Skeletal muscle tissue (tissue), 4 donors: ENCODE data around the gene SLC12A2. TPM values are rescaled to one million over a fixed set of nuclear protein-coding genes. Genes with fewer than 3 reads are reported as not detected.

Source experiments
- H3K27ac ChIP-seq: one replicate; pipeline ENCODE4 v1.7.0; 2013; ENCODE audit warnings: mild to moderate bottlenecking, low read depth, low read length, inconsistent platforms
- H3K27me3 ChIP-seq, 3 donors: one replicate each; pipeline ENCODE4 v1.7.0; 2013; ENCODE audit warnings: low read length in 3 of 3; ENCODE audit not compliant: control insufficient read depth in 3 of 3, insufficient read depth in 3 of 3
- H3K36me3 ChIP-seq, 3 donors: one replicate each; pipeline ENCODE4 v1.7.0; 2013; ENCODE audit warnings: low read length in 3 of 3; ENCODE audit not compliant: control insufficient read depth in 3 of 3, insufficient read depth in 3 of 3
- H3K4me1 ChIP-seq, 3 donors: one replicate each; pipeline ENCODE4 v1.7.0; 2013; ENCODE audit warnings: low read length in 3 of 3, mild to moderate bottlenecking in 3 of 3; ENCODE audit not compliant: control insufficient read depth in 3 of 3, insufficient read depth in 3 of 3
- H3K4me3 ChIP-seq, 3 donors: one replicate each; pipeline ENCODE4 v1.7.0; 2013; ENCODE audit warnings: low read length in 3 of 3
- H3K9ac ChIP-seq, 3 donors: one replicate each; pipeline ENCODE4 v1.7.0; 2013; ENCODE audit warnings: low read length in 3 of 3, mild to moderate bottlenecking in 3 of 3, moderate library complexity in 2 of 3, low read depth in 1 of 3
- H3K9me3 ChIP-seq, 3 donors: one replicate each; pipeline ENCODE4 v1.7.0; 2013; ENCODE audit warnings: low read length in 3 of 3; ENCODE audit not compliant: control insufficient read depth in 3 of 3
- total RNA-seq: library from RNA; depleted of rRNA; stranded (reverse); fragments of >200 nt; gene quantifications from one replicate; pipeline ENCODE4 v1.2.3, GENCODE V29; 2014
- donor health status: Osteomylitis.

Gene SLC12A2
- total RNA-seq, 1 donor from 2014 or later = 24.5 TPM

GRCh38 chr5:128146671-128147070 lies 63.1 kb downstream of the SLC12A2 start:
- Histone ChIP-seq H3K4me1 (no peaks in the 10 kb centered on the region), H3K27me3 (no peaks in the 10 kb centered on the region), H3K27ac (no peak overlapping the region), H3K9ac (no peak overlapping the region), H3K9me3 (no peaks in the 10 kb centered on the region), H3K36me3 (peaks cover 0 to 22% (median 4%) of the 10 kb centered on the region in 3 donors), H3K4me3 (no peak overlapping the region)

DNA sequence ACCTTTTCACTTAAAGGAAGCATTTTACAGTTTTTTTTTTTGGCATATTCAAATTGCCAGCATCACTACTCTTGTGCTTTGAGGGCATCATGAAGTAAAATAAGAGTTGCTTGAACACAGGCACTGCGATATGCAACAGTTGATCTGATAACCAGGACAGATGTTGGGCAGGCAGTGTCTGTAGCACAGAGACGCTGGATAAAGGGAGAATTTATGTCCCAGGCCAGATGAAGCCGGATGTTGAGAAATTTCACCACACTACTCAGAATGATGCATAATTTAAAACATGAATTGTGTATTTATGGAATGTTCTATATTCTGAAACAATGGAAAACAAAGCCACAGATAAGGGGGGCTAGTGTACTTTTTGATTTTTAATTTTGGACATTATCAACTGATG lies 71.4 kb downstream of the SLC12A2 start:
- Histone ChIP-seq H3K9ac (no peak overlapping the region), H3K4me1 (no peaks in the 10 kb centered on the region), H3K27me3 (no peaks in the 10 kb centered on the region), H3K36me3 (peaks cover 4 to 37% (median 21%) of the 10 kb centered on the region in 3 donors), H3K27ac (no peak overlapping the region), H3K9me3 (no peaks in the 10 kb centered on the region), H3K4me3 (no peak overlapping the region)

GRCh38 chr5:128155776-128156175 lies 72.2 kb downstream of the SLC12A2 start:
- Histone ChIP-seq H3K27ac (no peak overlapping the region), H3K4me1 (no peaks in the 10 kb centered on the region), H3K36me3 (peaks cover 4 to 41% (median 25%) of the 10 kb centered on the region in 3 donors)

DNA sequence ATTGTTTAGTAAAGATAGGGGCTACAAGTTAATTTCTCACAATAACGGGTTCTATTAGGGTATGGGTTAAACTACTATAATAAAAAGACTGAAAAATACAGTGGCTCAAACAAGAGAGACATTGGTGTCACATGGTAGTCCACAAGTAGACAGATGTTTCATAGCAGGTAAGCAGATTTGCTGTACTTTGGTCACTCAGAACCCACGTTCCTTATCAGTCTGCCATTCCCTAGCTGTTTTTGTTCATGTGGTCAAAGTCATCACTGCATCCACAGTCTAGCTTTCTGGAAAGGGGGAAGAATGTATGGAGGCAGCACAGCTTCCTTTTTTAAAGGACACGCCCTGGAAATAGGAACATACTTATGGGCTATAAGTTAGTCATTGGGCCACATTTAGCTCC lies 73.0 kb downstream of the SLC12A2 start:
- Histone ChIP-seq H3K36me3 (peaks cover 4 to 38% (median 25%) of the 10 kb centered on the region in 3 donors), H3K9me3 (no peaks in the 10 kb centered on the region), H3K27me3 (no peaks in the 10 kb centered on the region), H3K4me3 (no peak overlapping the region), H3K27ac (no peak overlapping the region), H3K9ac (no peak overlapping the region), H3K4me1 (no peaks in the 10 kb centered on the region)

More at GRCh38 chr5:128155776-128156175, 72.2 kb downstream of the SLC12A2 start:
- no peaks in the 10 kb centered on the region for H3K27me3 ChIP-seq
- H3K4me3 ChIP-seq = no peak overlapping the region
- no peak overlapping the region for H3K9ac ChIP-seq
- H3K9me3 ChIP-seq = no peaks in the 10 kb centered on the region

DNA sequence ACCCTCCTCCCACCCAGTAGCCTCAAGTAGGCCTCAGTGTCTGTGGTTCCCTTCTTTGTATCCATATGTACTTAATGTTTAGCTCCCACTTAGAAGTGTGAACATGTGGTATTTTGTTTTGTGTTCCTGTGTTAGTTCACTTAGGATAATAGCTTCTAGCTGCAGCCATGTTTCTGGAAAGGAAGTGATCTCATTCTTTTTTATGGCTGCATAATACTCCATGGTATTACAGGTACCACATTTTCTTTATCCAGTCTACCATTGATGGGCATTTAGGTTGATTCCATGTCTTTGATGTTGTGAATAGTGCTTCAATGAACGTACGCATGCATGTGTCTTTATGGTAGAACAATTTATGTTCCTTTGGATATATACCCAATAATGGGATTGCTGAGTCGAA lies 74.8 kb downstream of the SLC12A2 start:
- H3K4me1 ChIP-seq = no peaks in the 10 kb centered on the region
- no peaks in the 10 kb centered on the region for H3K9me3 ChIP-seq
- H3K4me3 ChIP-seq = no peak overlapping the region
- no peak overlapping the region for H3K9ac ChIP-seq
- no peaks in the 10 kb centered on the region for H3K27me3 ChIP-seq
- H3K27ac ChIP-seq = no peak overlapping the region
- peaks cover 7 to 35% (median 24%) of the 10 kb centered on the region in 3 donors for H3K36me3 ChIP-seq

DNA sequence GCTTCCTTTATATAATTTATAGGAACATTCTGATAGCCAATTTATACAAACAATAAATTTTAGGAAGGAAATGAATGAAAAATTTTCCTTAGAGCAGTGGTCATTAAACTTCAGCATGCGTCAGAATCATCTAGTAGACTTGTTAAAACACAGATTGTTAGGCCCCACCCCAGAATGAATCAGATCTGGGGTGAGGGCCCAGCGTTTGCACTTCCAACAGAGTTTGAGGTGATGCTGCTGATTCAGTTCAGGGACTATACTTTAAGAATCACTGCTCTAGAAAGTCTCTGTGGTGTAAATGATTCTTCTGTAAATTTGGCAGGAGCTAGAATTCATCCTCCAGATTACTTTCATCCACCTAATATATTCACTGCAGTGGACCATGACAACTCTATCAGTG lies 80.4 kb downstream of the SLC12A2 start:
- Histone ChIP-seq H3K9me3 (no peaks in the 10 kb centered on the region), H3K36me3 (peaks cover 7 to 17% (median 13%) of the 10 kb centered on the region in 3 donors), H3K27ac (no peak overlapping the region), H3K4me3 (no peak overlapping the region), H3K4me1 (no peaks in the 10 kb centered on the region), H3K27me3 (no peaks in the 10 kb centered on the region), H3K9ac (no peak overlapping the region)

DNA sequence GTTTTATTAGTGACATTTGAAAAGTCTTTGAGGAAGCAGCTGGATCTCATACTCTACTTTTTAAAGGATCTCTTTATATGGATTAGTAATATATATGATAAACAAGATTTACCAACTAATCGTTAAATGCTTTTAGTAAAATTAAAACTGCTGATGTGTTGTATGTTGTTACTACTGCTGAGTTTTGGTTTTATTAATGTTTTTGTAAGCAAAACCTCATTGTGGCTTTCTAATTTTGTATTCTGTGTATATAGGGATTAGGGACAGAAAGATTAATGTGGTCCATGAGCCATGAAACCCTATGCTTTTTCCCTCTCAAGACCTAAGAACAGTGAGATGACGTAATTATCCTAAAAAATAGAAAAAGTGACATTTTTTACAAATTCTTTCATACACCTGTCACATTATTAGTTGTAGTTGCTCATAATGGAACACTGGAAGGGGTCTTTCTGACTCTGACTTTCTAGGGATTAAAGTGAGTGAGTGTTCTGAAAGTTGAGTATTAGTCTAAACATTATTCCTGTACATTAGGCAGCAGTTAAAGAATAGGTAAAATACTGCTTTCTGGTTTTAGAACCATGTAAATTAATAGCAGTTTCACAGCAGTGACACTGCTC lies 85.9 kb downstream of the SLC12A2 start:
- Histone ChIP-seq H3K27ac (no peak overlapping the region), H3K27me3 (no peaks in the 10 kb centered on the region), H3K4me3 (no peak overlapping the region), H3K9me3 (no peaks in the 10 kb centered on the region), H3K4me1 (no peaks in the 10 kb centered on the region), H3K9ac (no peak overlapping the region), H3K36me3 (peaks cover 0 to 4% (median 3%) of the 10 kb centered on the region in 3 donors)

DNA sequence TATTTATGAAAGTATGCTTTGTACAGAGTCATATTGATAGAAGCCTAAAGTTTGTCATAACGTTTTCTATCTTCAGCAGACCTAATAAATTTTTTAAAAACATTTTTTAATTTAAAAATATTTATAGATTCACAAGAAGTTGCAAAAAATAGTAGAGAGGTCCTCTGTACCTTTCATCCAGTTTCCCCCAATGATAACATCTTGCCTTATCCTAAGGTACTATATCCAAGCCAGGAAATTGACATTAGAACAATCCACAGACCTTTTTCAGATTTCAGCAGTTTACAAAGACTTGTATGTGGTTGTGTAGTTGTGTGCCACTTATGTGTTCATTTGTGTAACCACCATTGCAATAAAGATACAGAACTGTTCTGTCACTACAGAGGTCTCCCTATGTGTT lies 88.5 kb downstream of the SLC12A2 start:
- Histone ChIP-seq H3K27ac (no peak overlapping the region), H3K36me3 (peaks cover 0 to 4% (median 3%) of the 10 kb centered on the region in 3 donors)

DNA sequence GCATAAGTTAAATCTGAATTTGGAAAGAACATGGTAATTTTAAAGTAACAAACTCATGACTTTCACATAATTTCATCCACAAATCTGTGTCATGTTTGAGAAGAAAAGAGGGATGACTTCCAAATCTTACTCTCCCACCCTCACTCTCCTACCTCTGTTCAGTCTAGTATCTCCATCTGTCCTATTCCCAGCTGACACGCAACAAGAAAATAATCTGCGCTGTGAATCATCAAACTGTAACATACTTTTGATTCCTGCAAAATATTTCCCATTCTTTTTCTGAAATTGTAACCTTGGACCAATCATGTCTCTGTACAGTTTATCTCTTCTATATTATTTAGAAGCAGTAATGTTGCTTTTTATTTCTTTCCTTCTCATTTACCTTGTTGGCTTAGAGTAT lies 91.4 kb downstream of the SLC12A2 start:
- Histone ChIP-seq H3K9me3 (no peaks in the 10 kb centered on the region), H3K9ac (no peak overlapping the region), H3K27ac (no peak overlapping the region), H3K36me3 (peaks cover 0 to 15% (median 9%) of the 10 kb centered on the region in 3 donors), H3K4me3 (no peak overlapping the region), H3K27me3 (no peaks in the 10 kb centered on the region), H3K4me1 (no peaks in the 10 kb centered on the region)

More for the DNA sequence above, 88.5 kb downstream of the SLC12A2 start:
- Histone ChIP-seq H3K4me3 (no peak overlapping the region), H3K9me3 (no peaks in the 10 kb centered on the region), H3K9ac (no peak overlapping the region), H3K27me3 (no peaks in the 10 kb centered on the region), H3K4me1 (no peaks in the 10 kb centered on the region)

DNA sequence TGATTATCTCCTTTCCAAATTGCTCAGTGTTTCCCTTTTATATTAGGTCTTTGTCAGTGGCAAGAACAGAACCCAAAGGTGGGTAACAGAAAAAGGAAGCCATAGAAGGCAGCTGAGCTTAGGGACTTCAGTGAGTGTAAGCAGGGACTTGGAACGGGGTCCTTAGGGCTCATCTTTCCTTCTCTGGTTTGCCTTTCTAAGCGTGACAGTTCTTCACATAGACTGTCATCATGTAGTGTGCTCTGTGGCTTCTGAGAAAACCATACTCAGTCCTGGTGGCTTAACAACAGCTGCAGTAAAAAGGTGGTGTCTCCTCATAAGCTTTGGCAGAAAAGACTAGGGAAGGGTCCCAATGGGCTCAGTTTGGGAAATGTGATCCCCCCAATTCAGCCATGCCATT lies 108.8 kb downstream of the SLC12A2 start:
- H3K9ac ChIP-seq = no peak overlapping the region
- no peaks in the 10 kb centered on the region for H3K27me3 ChIP-seq
- H3K9me3 ChIP-seq = no peaks in the 10 kb centered on the region
- H3K4me3 ChIP-seq = no peak overlapping the region
- peaks cover 0 to 4% (median 0%) of the 10 kb centered on the region in 3 donors for H3K36me3 ChIP-seq
- no peak overlapping the region for H3K27ac ChIP-seq
- H3K4me1 ChIP-seq = peaks cover 7 to 16% (median 9%) of the 10 kb centered on the region in 3 donors
